Fibroblast of the aortic adventitia (primary cell): Measurements from ENCODE around the gene ABCA8. TPM values are rescaled to one million over a fixed set of nuclear protein-coding genes. Genes with fewer than 3 reads are reported as not detected.
"Not testable (repeated sequence)": the region's sequence is repeated elsewhere in the genome, so short reads cannot be mapped to it uniquely, and the experiment has no call there.

Experiments
- DNase-seq: peaks from one replicate; pipeline ENCODE4 v3.0.0-alpha.2; 2010; ENCODE audit warnings: low read depth
- H3K4me3 ChIP-seq: 2 replicates; pipeline ENCODE4 v1.5.1; 2011; ENCODE audit warnings: low read depth, mild to moderate bottlenecking, control low read depth, low read length, moderate library complexity
- total RNA-seq: library from RNA; depleted of rRNA; stranded (reverse); fragments of >200 nt; gene quantifications from 2 replicates; pipeline ENCODE4 v1.2.3, GENCODE V29; 2012; ENCODE audit warnings: low replicate concordance
- TF ChIP-seq, protein P1 (sequence below): IDR thresholded peaks from 2 replicates; pipeline ENCODE4 v1.5.1; 2011; ENCODE audit warnings: mild to moderate bottlenecking, low read length, control low read depth, inconsistent platforms; ENCODE audit not compliant: insufficient read depth

ABCA8 gene
- total RNA-seq, 1 donor: 93.5 TPM

DNA sequence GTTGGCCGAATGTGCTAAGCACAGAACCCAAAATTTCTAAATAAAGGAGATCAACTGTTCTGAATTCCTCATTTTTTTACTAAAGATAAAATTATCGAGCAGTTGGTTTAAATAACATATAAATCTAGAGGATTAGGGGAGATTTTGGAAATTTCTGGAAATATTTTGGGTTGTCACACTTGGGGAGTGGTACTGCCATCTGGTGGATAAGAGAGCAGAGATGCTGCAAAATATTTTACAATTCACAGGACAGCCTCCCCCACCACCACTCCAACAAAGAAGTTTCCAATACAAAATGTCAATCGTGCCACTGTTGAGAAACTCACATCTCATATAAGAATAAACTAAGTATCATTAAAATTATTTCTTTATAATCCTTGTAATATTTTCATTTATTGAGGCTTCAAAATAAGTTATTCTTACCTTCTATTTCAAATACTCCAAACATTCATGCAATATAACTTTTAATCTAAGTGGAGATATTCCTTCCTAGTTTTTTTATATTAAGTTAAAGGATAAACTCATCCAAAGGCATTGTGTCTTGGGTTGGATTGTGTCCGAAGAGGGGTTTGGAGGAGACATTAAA is 17.0 kb upstream of the ABCA8 start:
- H3K4me3 ChIP-seq: no peak overlapping the region
- TF ChIP-seq, protein P1, sequence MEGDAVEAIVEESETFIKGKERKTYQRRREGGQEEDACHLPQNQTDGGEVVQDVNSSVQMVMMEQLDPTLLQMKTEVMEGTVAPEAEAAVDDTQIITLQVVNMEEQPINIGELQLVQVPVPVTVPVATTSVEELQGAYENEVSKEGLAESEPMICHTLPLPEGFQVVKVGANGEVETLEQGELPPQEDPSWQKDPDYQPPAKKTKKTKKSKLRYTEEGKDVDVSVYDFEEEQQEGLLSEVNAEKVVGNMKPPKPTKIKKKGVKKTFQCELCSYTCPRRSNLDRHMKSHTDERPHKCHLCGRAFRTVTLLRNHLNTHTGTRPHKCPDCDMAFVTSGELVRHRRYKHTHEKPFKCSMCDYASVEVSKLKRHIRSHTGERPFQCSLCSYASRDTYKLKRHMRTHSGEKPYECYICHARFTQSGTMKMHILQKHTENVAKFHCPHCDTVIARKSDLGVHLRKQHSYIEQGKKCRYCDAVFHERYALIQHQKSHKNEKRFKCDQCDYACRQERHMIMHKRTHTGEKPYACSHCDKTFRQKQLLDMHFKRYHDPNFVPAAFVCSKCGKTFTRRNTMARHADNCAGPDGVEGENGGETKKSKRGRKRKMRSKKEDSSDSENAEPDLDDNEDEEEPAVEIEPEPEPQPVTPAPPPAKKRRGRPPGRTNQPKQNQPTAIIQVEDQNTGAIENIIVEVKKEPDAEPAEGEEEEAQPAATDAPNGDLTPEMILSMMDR: peak; percentile 71
- peak; percentile 69 for DNase-seq

DNA sequence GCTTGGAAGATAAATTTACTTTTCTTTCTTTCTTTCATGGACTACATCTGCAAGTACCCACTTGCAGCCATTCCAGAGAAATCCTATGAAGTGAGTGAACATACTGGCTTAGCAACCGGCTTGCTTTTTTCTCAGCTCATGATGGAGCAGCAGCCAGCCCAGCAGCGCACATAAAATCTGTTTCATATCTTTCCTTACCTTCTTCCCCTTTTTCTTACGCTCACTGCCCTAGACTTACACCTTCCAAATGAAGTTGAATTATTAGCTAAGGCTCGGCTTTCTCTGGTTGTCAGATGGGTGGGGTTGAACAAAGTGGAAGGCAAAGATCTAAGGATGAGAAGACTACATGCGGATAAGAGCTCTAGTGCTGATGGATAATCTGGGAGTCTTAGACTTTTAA is 13.9 kb upstream of the ABCA8 start:
- TF ChIP-seq, protein P1: no peak
- no peak for DNase-seq
- H3K4me3 ChIP-seq: no peak overlapping the region

DNA sequence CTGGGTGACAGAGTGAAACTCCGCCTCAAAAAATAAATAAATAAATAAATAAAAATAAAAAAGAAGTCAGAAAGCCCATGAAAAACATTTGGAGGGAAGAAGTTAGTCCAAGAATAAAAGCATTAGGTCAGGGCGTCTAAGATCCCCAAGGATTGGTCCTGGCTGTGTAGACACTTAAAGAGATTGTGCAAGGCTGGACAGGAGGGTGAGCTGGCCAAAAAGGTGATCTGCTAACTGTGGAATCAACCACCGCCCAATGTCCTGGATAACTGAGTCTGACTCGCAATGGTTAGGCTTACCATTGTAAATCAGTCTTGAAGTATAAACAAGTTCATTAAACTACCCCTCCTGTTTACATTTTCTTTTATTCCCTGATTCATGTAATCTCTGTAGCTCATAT is 8.8 kb upstream of the ABCA8 start:
- TF ChIP-seq, protein P1: no peak
- DNase-seq: peak; percentile 35
- H3K4me3 ChIP-seq: no peak overlapping the region

DNA sequence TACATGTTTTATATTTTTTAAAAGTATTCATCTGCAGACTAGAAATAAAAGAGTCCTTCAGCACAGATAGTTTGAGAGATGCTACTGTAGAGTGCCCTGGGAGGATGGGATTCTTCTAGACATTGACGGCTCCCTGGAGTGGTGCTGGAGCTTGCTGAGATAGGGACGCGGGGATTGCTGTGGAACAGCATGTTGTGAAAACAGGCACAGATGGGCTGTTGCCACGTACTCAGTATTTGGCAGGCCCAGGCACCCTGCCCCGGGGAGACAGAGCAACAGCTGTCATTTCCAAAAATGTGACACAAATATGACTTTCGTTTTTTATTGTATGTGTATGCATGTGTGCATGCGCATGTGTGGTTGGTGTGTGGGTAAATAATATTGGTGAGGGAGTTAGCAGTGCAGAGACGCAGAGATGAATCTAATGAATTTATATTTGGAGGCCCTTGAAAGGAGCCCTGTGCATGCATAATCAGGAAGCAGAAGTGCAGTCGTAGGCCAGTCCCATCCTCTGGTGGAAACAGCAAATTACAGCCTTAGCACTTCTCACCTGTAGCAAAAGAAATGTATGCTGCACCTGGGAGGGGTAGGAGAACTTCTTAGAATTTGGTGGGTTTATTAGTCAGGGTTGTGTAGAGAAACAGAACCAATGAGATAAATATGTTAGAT is 6.2 kb upstream of the ABCA8 start:
- DNase-seq: no peak
- H3K4me3 ChIP-seq: no peak overlapping the region
- TF ChIP-seq, protein P1: no peak

DNA sequence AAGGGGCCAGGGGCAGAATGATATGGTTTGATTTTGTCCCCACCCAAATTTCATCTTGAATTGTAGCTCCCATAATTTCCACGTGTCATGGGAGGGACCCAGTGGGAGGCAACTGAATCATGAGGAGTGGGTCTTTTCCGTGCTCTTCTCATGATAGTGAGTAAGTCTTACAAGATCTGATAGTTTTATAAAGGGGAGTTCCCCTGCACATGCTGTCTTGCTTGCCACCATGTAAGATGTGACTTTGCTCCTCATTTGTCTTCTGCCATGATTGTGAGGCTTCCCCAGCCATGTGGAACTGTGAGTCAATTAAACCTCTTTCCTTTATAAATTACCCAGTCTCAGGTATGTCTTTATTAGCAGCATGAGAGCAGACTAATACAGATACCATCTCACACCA is 3.9 kb upstream of the ABCA8 start:
- H3K4me3 ChIP-seq, DNase-seq: not testable (repeated sequence)

DNA sequence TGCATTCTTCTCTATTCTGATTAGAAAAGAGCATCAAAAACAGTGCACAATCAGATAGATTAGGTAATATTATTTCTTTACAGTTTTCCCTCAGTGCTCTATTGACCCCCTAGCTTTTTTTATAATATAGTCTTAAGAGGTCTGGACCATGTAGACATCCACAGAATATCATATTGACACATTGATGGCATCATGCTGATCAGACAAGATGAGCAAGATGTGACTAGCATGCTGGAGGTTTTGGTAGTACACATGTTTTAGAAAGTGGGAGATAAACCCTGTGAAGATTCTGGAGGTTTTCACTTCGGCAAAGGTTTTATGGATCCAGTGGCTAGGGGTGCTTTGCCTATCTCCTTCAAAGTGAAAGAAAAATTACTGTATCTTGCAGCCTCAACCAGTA is 2.8 kb upstream of the ABCA8 start:
- no peak for DNase-seq
- H3K4me3 ChIP-seq: no peak overlapping the region
- TF ChIP-seq, protein P1: no peak

DNA sequence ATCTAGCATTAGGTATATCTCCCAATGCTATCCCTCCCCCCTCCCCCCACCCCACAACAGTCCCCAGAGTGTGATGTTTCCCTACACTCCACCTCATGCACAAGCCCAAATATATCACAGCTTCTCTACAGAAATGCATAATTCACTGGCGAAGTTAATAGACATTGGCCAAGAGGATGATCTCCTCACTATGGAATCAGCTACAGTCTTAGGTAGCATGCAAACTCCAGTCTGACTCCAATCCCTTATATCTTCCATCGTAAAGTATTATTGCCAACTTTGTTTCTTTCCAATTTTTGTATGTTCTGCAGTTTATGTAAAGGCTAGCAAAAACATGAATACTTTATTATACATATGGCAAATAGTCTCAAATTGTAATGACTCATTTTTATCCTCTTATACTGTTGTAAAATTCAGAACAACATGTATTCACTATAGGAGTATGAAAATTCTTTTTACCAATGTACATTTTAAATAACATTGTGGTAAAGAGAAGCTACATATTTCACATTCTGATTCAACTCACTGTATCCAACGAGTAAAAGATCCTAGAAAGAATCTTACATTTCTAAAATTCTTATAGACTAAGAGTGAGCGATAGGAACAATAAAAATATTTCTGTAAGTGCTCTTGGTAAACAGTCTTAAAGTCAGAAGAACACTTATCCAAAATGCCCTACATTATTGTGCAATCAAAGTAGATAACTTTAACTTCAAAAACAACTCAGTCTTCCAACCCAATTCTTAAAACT is 871 bp downstream of the ABCA8 start:
- H3K4me3 ChIP-seq: peak overlapping the region; percentile 67
- DNase-seq: peak; percentile 68
- TF ChIP-seq, protein P1: no peak
